Adrenal gland (tissue), 5 donors: ENCODE data around the gene ROR1.

ENCODE experiments used
- POLR2A ChIP-seq, 2 donors: fragments of 450-650 bp; IDR thresholded peaks; one replicate each; pipeline ENCODE4 v1.6.1; 2017; ENCODE audit warnings: antibody characterized with exemption in 2 of 2, mild to moderate bottlenecking in 2 of 2, moderate library complexity in 1 of 2
- TF ChIP-seq, protein P1 (sequence below), 6 experiments: fragments of 450-650 bp in 4 of 6; fragments of 200-600 bp in 2 of 6; sonication (generic) in 1 of 6; IDR thresholded peaks; 1 replicate in 5 of 6; 2 replicates in 1 of 6; pipeline versions ENCODE4 v1.5.1 to v1.8.0; 2016 to 2021; ENCODE audit warnings: antibody characterized with exemption in 6 of 6, mild to moderate bottlenecking in 2 of 6, moderate library complexity in 1 of 6
- donor health status: DM: no; HTN: no; CAD: no.

DNA sequence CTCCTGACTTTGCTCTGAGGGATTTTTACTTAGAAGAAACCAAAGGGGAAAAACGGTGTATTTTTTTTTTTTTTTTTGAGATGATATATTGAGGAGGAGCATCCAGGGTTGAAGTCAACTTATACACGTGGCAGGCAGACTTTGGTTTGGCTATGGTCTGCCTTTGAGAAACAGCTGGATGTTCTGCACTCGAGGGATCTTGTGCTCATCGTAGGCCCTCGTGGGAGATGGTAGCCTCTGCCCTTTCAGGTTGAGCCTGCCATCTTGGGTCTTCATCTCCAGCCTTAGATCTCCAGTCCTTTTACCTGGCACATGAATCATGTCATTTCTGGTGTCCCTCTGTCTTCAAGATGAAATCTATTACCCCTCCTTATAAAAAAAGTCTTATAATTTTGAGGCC is 362.5 kb downstream of the ROR1 start:
- TF ChIP-seq, protein P1, sequence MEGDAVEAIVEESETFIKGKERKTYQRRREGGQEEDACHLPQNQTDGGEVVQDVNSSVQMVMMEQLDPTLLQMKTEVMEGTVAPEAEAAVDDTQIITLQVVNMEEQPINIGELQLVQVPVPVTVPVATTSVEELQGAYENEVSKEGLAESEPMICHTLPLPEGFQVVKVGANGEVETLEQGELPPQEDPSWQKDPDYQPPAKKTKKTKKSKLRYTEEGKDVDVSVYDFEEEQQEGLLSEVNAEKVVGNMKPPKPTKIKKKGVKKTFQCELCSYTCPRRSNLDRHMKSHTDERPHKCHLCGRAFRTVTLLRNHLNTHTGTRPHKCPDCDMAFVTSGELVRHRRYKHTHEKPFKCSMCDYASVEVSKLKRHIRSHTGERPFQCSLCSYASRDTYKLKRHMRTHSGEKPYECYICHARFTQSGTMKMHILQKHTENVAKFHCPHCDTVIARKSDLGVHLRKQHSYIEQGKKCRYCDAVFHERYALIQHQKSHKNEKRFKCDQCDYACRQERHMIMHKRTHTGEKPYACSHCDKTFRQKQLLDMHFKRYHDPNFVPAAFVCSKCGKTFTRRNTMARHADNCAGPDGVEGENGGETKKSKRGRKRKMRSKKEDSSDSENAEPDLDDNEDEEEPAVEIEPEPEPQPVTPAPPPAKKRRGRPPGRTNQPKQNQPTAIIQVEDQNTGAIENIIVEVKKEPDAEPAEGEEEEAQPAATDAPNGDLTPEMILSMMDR (IDR thresholded peaks at IDR 0.05): no peak
- TF ChIP-seq POLR2A (IDR thresholded peaks at IDR 0.05): no peak
